GM18499 (cell line): ENCODE results near the gene TSR1.
A peak's percentile ranks its signal among the peaks of the same experiment; 100 is the strongest.
"Not testable (repeated sequence)": the region's sequence is repeated elsewhere in the genome, so short reads cannot be mapped to it uniquely, and the experiment has no call there.

Source experiments
- ATAC-seq: cut with Tn5 transposase; IDR thresholded peaks from one replicate; pipeline ENCODE4 v1.9.1; 2021; ENCODE audit warnings: moderate number of reproducible peaks; ENCODE audit not compliant: insufficient read depth, unreplicated experiment

The TSR1 gene

GRCh38 chr17:2338315-2338657 lies 2.0 kb upstream of the TSR1 start:
- no peak for ATAC-seq

- no peak for ATAC-seq
Observed at GRCh38 chr17:2337544-2338314, 1.5 kb upstream of the TSR1 start.

GRCh38 chr17:2336852-2337543 lies 741 bp upstream of the TSR1 start, which contains the start of gene SGSM2:
TSS of gene SGSM2 (plus strand) at chr17:2337501. CDS start at chr17:2337689, 188 bp downstream.
- ATAC-seq: no peak

- no peak for ATAC-seq
Observed at GRCh38 chr17:2335726-2336214, 487 bp downstream of the TSR1 start.

- no peak for ATAC-seq
Observed at GRCh38 chr17:2331303-2331702, 5.0 kb downstream of the TSR1 start.

GRCh38 chr17:2323629-2324314 lies 12.5 kb downstream of the TSR1 start:
- no peak for ATAC-seq

GRCh38 chr17:2321399-2321798 lies 14.9 kb downstream of the TSR1 start:
- ATAC-seq: no peak

- ATAC-seq: no peak
Observed at GRCh38 chr17:2319051-2319450, 17.2 kb downstream of the TSR1 start.

- no peak for ATAC-seq
Observed at GRCh38 chr17:2317796-2318195, 18.5 kb downstream of the TSR1 start.

- not testable (repeated sequence) for ATAC-seq
Observed at GRCh38 chr17:2316916-2317205, 19.4 kb downstream of the TSR1 start.

- ATAC-seq: no peak
Observed at GRCh38 chr17:2312736-2313135, 23.5 kb downstream of the TSR1 start.

GRCh38 chr17:2309338-2310154 lies 26.7 kb downstream of the TSR1 start:
- ATAC-seq: no peak

- ATAC-seq: no peak
Observed at GRCh38 chr17:2304931-2305330, 31.3 kb downstream of the TSR1 start.

GRCh38 chr17:2303204-2304188 lies 32.8 kb downstream of the TSR1 start, which contains the start of the genes SMG6 and SRR:
TSS of gene SMG6 (minus strand) at chr17:2303785. CDS start at chr17:2303720, 65 bp downstream.
TSS of gene SRR (plus strand) at chr17:2303950. CDS start at chr17:2315561, 11,611 bp downstream.
- ATAC-seq: peak; percentile 44

- ATAC-seq: no peak
Observed at GRCh38 chr17:2302778-2303203, 33.5 kb downstream of the TSR1 start.

GRCh38 chr17:2299756-2300155 lies 36.5 kb downstream of the TSR1 start:
- no peak for ATAC-seq

GRCh38 chr17:2299136-2299535 lies 37.1 kb downstream of the TSR1 start:
- ATAC-seq: no peak

- no peak for ATAC-seq
Observed at GRCh38 chr17:2297023-2297422, 39.2 kb downstream of the TSR1 start.

- ATAC-seq: no peak
Observed at GRCh38 chr17:2295575-2295974, 40.7 kb downstream of the TSR1 start.
